ENCODE measurements around the gene PAAF1. TPM values are rescaled to one million over a fixed set of nuclear protein-coding genes. Genes with fewer than 3 reads are reported as not detected.

Gene PAAF1
- polyA plus RNA-seq (2012; ENCODE audit: low read depth, missing spikeins), result 24.1 TPM

- TF ChIP-seq POLR2A (IDR thresholded peaks at IDR 0.05; ENCODE audit: low read depth, low read length) (peak; percentile 93), POU2F2 (IDR thresholded peaks at IDR 0.05; ENCODE audit: low read depth, low read length) (peak; percentile 70), SPI1 (IDR thresholded peaks at IDR 0.05; ENCODE audit: low read depth, low read length) (peak; percentile 17; the same call in 1 of the 2 replicates), TAF1 (IDR thresholded peaks at IDR 0.05; ENCODE audit: low read depth, low read length) (peak; percentile 92), PAX5 (IDR thresholded peaks at IDR 0.05; ENCODE audit: insufficient read depth, low read length, severe bottlenecking) (no peak), POLR2AphosphoS5 (IDR thresholded peaks at IDR 0.05; ENCODE audit: low read depth, low read length) (peak; percentile 93)
- DNase-seq (ENCODE audit: insufficient read length, low spot score) (peak; percentile 86), FAIRE-seq (peak; percentile 95)
Observed at GRCh38 chr11:73876424-73877310, at the start of gene PAAF1, which contains the start of gene COA4. Gene PAAF1 (plus strand): TSS chr11:73876999. CDS start chr11:73877022, 23 bp downstream. Gene COA4 (minus strand): TSS chr11:73876846. CDS start chr11:73873378, 3,468 bp downstream.

GRCh38 chr11:73830261-73830660 lies 46.5 kb upstream of the PAAF1 start:
- no peak for DNase-seq (ENCODE audit: insufficient read length, low spot score)
- no peak for FAIRE-seq
- TF ChIP-seq SPI1 (IDR thresholded peaks at IDR 0.05; ENCODE audit: low read depth, low read length), result no peak
- TF ChIP-seq PAX5 (IDR thresholded peaks at IDR 0.05; ENCODE audit: insufficient read depth, low read length, severe bottlenecking), result no peak
- no peak for TF ChIP-seq TAF1 (IDR thresholded peaks at IDR 0.05; ENCODE audit: low read depth, low read length)
- TF ChIP-seq POLR2AphosphoS5 (IDR thresholded peaks at IDR 0.05; ENCODE audit: low read depth, low read length), result no peak
- TF ChIP-seq POU2F2 (IDR thresholded peaks at IDR 0.05; ENCODE audit: low read depth, low read length), result no peak

GRCh38 chr11:73833067-73833466 lies 43.7 kb upstream of the PAAF1 start:
- DNase-seq (ENCODE audit: insufficient read length, low spot score) (no peak), FAIRE-seq (no peak)
- TF ChIP-seq POLR2A (IDR thresholded peaks at IDR 0.05; ENCODE audit: low read depth, low read length) (no peak), SPI1 (IDR thresholded peaks at IDR 0.05; ENCODE audit: low read depth, low read length) (no peak), POLR2AphosphoS5 (IDR thresholded peaks at IDR 0.05; ENCODE audit: low read depth, low read length) (no peak), POU2F2 (IDR thresholded peaks at IDR 0.05; ENCODE audit: low read depth, low read length) (no peak), TAF1 (IDR thresholded peaks at IDR 0.05; ENCODE audit: low read depth, low read length) (no peak), PAX5 (IDR thresholded peaks at IDR 0.05; ENCODE audit: insufficient read depth, low read length, severe bottlenecking) (no peak)

GRCh38 chr11:73838443-73839122 lies 38.2 kb upstream of the PAAF1 start:
- FAIRE-seq (no peak), DNase-seq (ENCODE audit: insufficient read length, low spot score) (no peak)
- TF ChIP-seq PAX5 (IDR thresholded peaks at IDR 0.05; ENCODE audit: insufficient read depth, low read length, severe bottlenecking) (no peak), TAF1 (IDR thresholded peaks at IDR 0.05; ENCODE audit: low read depth, low read length) (no peak), POU2F2 (IDR thresholded peaks at IDR 0.05; ENCODE audit: low read depth, low read length) (no peak)

- DNase-seq (ENCODE audit: insufficient read length, low spot score) (no peak), FAIRE-seq (no peak)
- no peak for TF ChIP-seq POLR2A (IDR thresholded peaks at IDR 0.05; ENCODE audit: low read depth, low read length)
- TF ChIP-seq SPI1 (IDR thresholded peaks at IDR 0.05; ENCODE audit: low read depth, low read length), result no peak
- no peak for TF ChIP-seq PAX5 (IDR thresholded peaks at IDR 0.05; ENCODE audit: insufficient read depth, low read length, severe bottlenecking)
- TF ChIP-seq TAF1 (IDR thresholded peaks at IDR 0.05; ENCODE audit: low read depth, low read length), result no peak
- no peak for TF ChIP-seq POLR2AphosphoS5 (IDR thresholded peaks at IDR 0.05; ENCODE audit: low read depth, low read length)
- TF ChIP-seq POU2F2 (IDR thresholded peaks at IDR 0.05; ENCODE audit: low read depth, low read length), result no peak
Observed at GRCh38 chr11:73839123-73839457, 37.7 kb upstream of the PAAF1 start.

GRCh38 chr11:73851046-73851764 lies 25.6 kb upstream of the PAAF1 start:
- FAIRE-seq, result peak; percentile 47
- DNase-seq (ENCODE audit: insufficient read length, low spot score), result no peak
- no peak for TF ChIP-seq POU2F2 (IDR thresholded peaks at IDR 0.05; ENCODE audit: low read depth, low read length)
- no peak for TF ChIP-seq POLR2A (IDR thresholded peaks at IDR 0.05; ENCODE audit: low read depth, low read length)
- no peak for TF ChIP-seq SPI1 (IDR thresholded peaks at IDR 0.05; ENCODE audit: low read depth, low read length)
- no peak for TF ChIP-seq PAX5 (IDR thresholded peaks at IDR 0.05; ENCODE audit: insufficient read depth, low read length, severe bottlenecking)
- TF ChIP-seq POLR2AphosphoS5 (IDR thresholded peaks at IDR 0.05; ENCODE audit: low read depth, low read length), result no peak
- no peak for TF ChIP-seq TAF1 (IDR thresholded peaks at IDR 0.05; ENCODE audit: low read depth, low read length)

GRCh38 chr11:73852049-73852448 lies 24.8 kb upstream of the PAAF1 start:
- FAIRE-seq, result no peak
- TF ChIP-seq POLR2AphosphoS5 (IDR thresholded peaks at IDR 0.05; ENCODE audit: low read depth, low read length), result no peak
- no peak for TF ChIP-seq POLR2A (IDR thresholded peaks at IDR 0.05; ENCODE audit: low read depth, low read length)
- TF ChIP-seq POU2F2 (IDR thresholded peaks at IDR 0.05; ENCODE audit: low read depth, low read length), result no peak
- no peak for TF ChIP-seq PAX5 (IDR thresholded peaks at IDR 0.05; ENCODE audit: insufficient read depth, low read length, severe bottlenecking)
- TF ChIP-seq TAF1 (IDR thresholded peaks at IDR 0.05; ENCODE audit: low read depth, low read length), result no peak
- TF ChIP-seq SPI1 (IDR thresholded peaks at IDR 0.05; ENCODE audit: low read depth, low read length), result no peak
- DNase-seq (ENCODE audit: insufficient read length, low spot score), result no peak

- DNase-seq (ENCODE audit: insufficient read length, low spot score), result no peak
- no peak for FAIRE-seq
Observed at GRCh38 chr11:73854680-73855079, 22.1 kb upstream of the PAAF1 start.

More at GRCh38 chr11:73854680-73855079, 22.1 kb upstream of the PAAF1 start:
- no peak for TF ChIP-seq POU2F2 (IDR thresholded peaks at IDR 0.05; ENCODE audit: low read depth, low read length)
- TF ChIP-seq POLR2AphosphoS5 (IDR thresholded peaks at IDR 0.05; ENCODE audit: low read depth, low read length), result no peak
- no peak for TF ChIP-seq SPI1 (IDR thresholded peaks at IDR 0.05; ENCODE audit: low read depth, low read length)
- TF ChIP-seq PAX5 (IDR thresholded peaks at IDR 0.05; ENCODE audit: insufficient read depth, low read length, severe bottlenecking), result no peak
- TF ChIP-seq POLR2A (IDR thresholded peaks at IDR 0.05; ENCODE audit: low read depth, low read length), result no peak
- no peak for TF ChIP-seq TAF1 (IDR thresholded peaks at IDR 0.05; ENCODE audit: low read depth, low read length)
